Measurements from ENCODE around the gene RNF44. TPM values are rescaled to one million over a fixed set of nuclear protein-coding genes. Genes with fewer than 3 reads are reported as not detected.

The RNF44 gene
- total RNA-seq, 2 donors from 2014 or later, result 10.9 to 38.6 TPM

DNA sequence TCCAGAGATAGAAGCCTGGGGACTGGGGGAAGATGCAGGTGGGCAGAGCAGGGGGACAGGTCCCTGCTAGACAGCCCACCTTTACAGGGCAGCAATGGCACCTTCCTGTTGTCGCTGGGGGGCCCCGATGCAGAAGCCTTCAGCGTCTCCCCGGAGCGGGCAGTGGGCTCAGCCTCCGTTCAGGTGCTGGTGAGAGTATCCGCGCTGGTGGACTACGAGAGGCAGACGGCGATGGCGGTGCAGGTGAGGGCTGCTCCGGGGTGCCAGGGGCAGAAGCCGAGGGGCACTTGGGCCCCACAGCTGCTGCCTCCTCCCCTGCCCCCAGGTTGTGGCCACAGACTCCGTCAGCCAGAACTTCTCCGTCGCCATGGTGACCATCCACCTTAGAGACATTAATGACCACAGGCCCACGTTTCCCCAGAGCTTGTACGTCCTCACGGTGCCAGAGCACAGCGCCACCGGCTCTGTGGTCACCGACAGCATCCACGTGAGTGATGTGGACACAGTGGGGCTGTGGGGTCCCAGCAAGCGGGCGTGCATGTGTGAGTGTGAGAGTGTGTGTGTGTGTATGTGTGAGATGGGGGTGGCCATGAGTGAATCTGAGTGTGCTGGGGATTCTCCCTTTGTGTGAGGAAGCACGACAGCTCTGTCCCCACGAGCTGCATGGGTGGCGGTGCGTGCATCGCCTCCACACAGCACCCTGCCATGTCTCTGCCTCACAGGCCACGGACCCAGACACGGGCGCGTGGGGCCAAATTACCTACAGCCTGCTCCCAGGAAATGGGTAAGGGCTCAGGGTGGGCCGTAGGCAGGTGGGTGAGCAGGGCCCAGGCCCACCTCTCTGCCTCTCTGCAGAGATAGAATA, 40.3 kb upstream of the RNF44 start:
- WGBS, 2 donors, result 85 to 86% methylated on average over 16 to 35 of the region's 36 CpGs
- Histone ChIP-seq H3K9me3 (no peaks in the 10 kb centered on the region), H3K36me3 (replicated peaks in 1 of 2; ENCODE audit: insufficient read depth in 1 of 2, low read depth in 2 of 2) (no peaks in the 10 kb centered on the region), H3K4me1 (no peaks in the 10 kb centered on the region), H3K4me3 (no peak overlapping the region), H3K27me3 (no peaks in the 10 kb centered on the region), H3K27ac (no peak overlapping the region)
- no peak for DNase-seq
- no peak for TF ChIP-seq CTCF (IDR thresholded peaks at IDR 0.05)
- no peak for ATAC-seq
- intact Hi-C loops (cut with DNase I), result loop anchor here (10.0 kb wide), 1 partner anchor 843 kb away; no protein-coding TSS in a partner anchor

- Histone ChIP-seq H3K4me1 (no peaks in the 10 kb centered on the region), H3K27ac (no peak overlapping the region), H3K36me3 (replicated peaks in 1 of 2; ENCODE audit: insufficient read depth in 1 of 2, low read depth in 2 of 2) (no peaks in the 10 kb centered on the region), H3K4me3 (no peak overlapping the region), H3K27me3 (no peaks in the 10 kb centered on the region), H3K9me3 (no peaks in the 10 kb centered on the region)
- 74 to 89% methylated on average over 24 to 34 of the region's 37 CpGs for WGBS, 2 donors
- intact Hi-C loops (cut with DNase I), result loop anchor here (10.0 kb wide), 1 partner anchor 841 kb away; no protein-coding TSS in a partner anchor
- DNase-seq (no peak), ATAC-seq (no peak)
- TF ChIP-seq POLR2A (IDR thresholded peaks at IDR 0.05) (no peak), CTCF (IDR thresholded peaks at IDR 0.05) (no peak)
These were observed 38.6 kb upstream of the RNF44 start for GRCh38 chr5:176575488-176576422.

- intact Hi-C loops (cut with DNase I), result loop anchor here (10.0 kb wide), 1 partner anchor 840 kb away; no protein-coding TSS in a partner anchor
- H3K9me3 ChIP-seq, result no peaks in the 10 kb centered on the region
- H3K27ac ChIP-seq, result no peak overlapping the region
- TF ChIP-seq CTCF (IDR thresholded peaks at IDR 0.05), result no peak
- no peak for TF ChIP-seq POLR2A (IDR thresholded peaks at IDR 0.05)
- H3K4me1 ChIP-seq, result no peaks in the 10 kb centered on the region
- 51 to 70% methylated on average over 3 to 14 of the region's 14 CpGs for WGBS, 2 donors
- no peak for ATAC-seq
- no peak overlapping the region for H3K4me3 ChIP-seq
- no peak for DNase-seq
- H3K36me3 ChIP-seq (replicated peaks in 1 of 2; ENCODE audit: insufficient read depth in 1 of 2, low read depth in 2 of 2), result no peaks in the 10 kb centered on the region
- H3K27me3 ChIP-seq, result no peaks in the 10 kb centered on the region
These were observed 37.9 kb upstream of the RNF44 start for GRCh38 chr5:176575066-176575465.

DNA sequence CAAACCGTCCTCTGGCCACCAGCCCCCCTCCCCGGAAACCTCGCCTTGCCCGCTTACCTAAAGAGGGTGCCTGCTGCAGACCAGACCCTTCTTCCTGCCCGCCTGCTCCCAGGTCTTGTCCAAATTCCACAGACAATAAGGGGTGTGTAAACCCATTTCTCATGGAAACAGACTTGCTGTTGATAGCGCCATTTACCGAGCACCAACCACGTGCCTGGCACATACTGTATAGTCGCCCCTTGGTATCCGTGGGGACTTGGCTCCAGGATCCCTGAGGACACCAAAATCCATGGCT, 37.0 kb upstream of the RNF44 start:
- Histone ChIP-seq H3K27ac (no peak overlapping the region), H3K27me3 (no peaks in the 10 kb centered on the region), H3K4me1 (no peaks in the 10 kb centered on the region), H3K4me3 (no peak overlapping the region), H3K9me3 (no peaks in the 10 kb centered on the region), H3K36me3 (replicated peaks in 1 of 2; ENCODE audit: insufficient read depth in 1 of 2, low read depth in 2 of 2) (no peaks in the 10 kb centered on the region)
- intact Hi-C loops (cut with DNase I), result loop anchor here (10.0 kb wide), 1 partner anchor 839 kb away; no protein-coding TSS in a partner anchor
- no peak for ATAC-seq
- 29 to 31% methylated on average over 8 to 10 of the region's 10 CpGs for WGBS, 2 donors
- DNase-seq, result no peak
- no peak for TF ChIP-seq POLR2A (IDR thresholded peaks at IDR 0.05)
- TF ChIP-seq CTCF (IDR thresholded peaks at IDR 0.05), result no peak
